Measurements from ENCODE around the gene MX1.

GRCh38 chr21:41488080-41488479 lies 62.0 kb downstream of the MX1 start:
- no peak for TF ChIP-seq EP300 (IDR thresholded peaks at IDR 0.05)
- no peak for TF ChIP-seq CTCF (IDR thresholded peaks at IDR 0.05)
